HL-60 (cell line): ENCODE results near the gene ARID4A.
"Not testable (repeated sequence)": the region's sequence is repeated elsewhere in the genome, so short reads cannot be mapped to it uniquely, and the experiment has no call there.

Experiments used
- DNase-seq, 2 experiments: peaks; one replicate each; pipeline ENCODE4 v3.0.0-alpha.2; 2010 to 2020; ENCODE audit warnings: low read depth in 1 of 2, low spot score in 1 of 2
- H3K27ac ChIP-seq: fragments of 250-450 bp; sonication (Bioruptor Pico); replicated peaks from 2 replicates; pipeline ENCODE4 v1.5.1; 2020; ENCODE audit warnings: mild to moderate bottlenecking, moderate library complexity
- H3K27me3 ChIP-seq: fragments of 250-450 bp; sonication (Bioruptor Pico); 2 replicates; pipeline ENCODE4 v1.5.1; 2021; ENCODE audit warnings: mild to moderate bottlenecking, moderate library complexity; ENCODE audit not compliant: insufficient read depth, poor library complexity, severe bottlenecking
- H3K4me3 ChIP-seq: replicated peaks from 2 replicates; pipeline ENCODE4 v1.5.1; 2011; ENCODE audit warnings: mild to moderate bottlenecking, control low read depth, low read length; ENCODE audit not compliant: insufficient read depth
- CTCF ChIP-seq: IDR thresholded peaks from one replicate; pipeline ENCODE4 v1.5.1; 2011; ENCODE audit warnings: low read length, control low read depth, inconsistent platforms; ENCODE audit not compliant: insufficient read depth
- GABPA ChIP-seq: IDR thresholded peaks from 2 replicates; pipeline ENCODE4 v1.6.1; 2012; ENCODE audit warnings: low read depth
- POLR2AphosphoS5 ChIP-seq: IDR thresholded peaks from 2 replicates; pipeline ENCODE4 v1.6.1; 2012; ENCODE audit warnings: low read depth
- REST ChIP-seq: IDR thresholded peaks from 2 replicates; pipeline ENCODE4 v1.6.1; 2012; ENCODE audit warnings: low read depth; ENCODE audit not compliant: insufficient replicate concordance
- SPI1 ChIP-seq: IDR thresholded peaks from 2 replicates; pipeline ENCODE4 v1.6.1; 2012; ENCODE audit warnings: low read depth, mild to moderate bottlenecking, borderline replicate concordance
- long read RNA-seq: library from polyadenylated mRNA; unstranded; transcript quantifications from one replicate; pipeline ENCODE4 v2.0.0, GENCODE V29; 2020

ARID4A gene
- long read RNA-seq, partial matches to known transcripts, result 80 of 94 reads
- long read RNA-seq, other reads (novel, unspliced or antisense), result 14 of 94 reads

GRCh38 chr14:58298477-58299400 lies at the start of gene ARID4A:
ARID4A (plus strand) TSS chr14:58298555; CDS start chr14:58299855, 1,300 bp downstream.
- no peaks in the 10 kb centered on the region for H3K27me3 ChIP-seq
- peak; percentile 4 for TF ChIP-seq REST
- no peak for TF ChIP-seq GABPA
- TF ChIP-seq SPI1, result peak; percentile 28; the same call in 1 of the 2 replicates
- peak; percentile 49 for TF ChIP-seq POLR2AphosphoS5
- no peak for TF ChIP-seq CTCF
- peak in 1 of 2 experiments; percentile 37 for DNase-seq
- peak within 1 kb of the TSS; percentile 98 for H3K4me3 ChIP-seq
- H3K27ac ChIP-seq, result peak within 1 kb of the TSS; percentile 97

DNA sequence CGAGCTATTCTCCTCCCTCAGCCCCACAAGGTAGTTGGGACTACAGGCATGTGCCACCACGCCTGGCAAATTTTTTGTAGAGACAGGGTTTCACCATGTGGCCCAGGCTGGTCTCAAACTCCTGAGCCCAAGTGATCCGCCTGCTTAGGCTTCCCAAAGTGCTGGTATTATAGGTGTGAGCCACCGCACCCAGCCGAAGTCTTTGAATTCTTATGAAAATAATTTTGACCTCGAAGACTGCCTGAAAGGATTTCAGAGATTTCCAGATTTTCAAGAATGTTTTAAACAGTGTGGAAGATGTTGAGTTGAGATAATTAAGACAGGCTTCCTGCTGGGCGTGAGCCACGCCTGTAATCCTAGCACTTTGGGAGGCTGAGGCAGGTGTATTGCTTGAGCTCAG lies 48.7 kb upstream of the ARID4A start:
- Histone ChIP-seq H3K4me3 (no peak overlapping the region), H3K27me3 (no peaks in the 10 kb centered on the region), H3K27ac (no peak overlapping the region)
- DNase-seq, result no peak
- TF ChIP-seq CTCF, result no peak
- TF ChIP-seq GABPA, result no peak

DNA sequence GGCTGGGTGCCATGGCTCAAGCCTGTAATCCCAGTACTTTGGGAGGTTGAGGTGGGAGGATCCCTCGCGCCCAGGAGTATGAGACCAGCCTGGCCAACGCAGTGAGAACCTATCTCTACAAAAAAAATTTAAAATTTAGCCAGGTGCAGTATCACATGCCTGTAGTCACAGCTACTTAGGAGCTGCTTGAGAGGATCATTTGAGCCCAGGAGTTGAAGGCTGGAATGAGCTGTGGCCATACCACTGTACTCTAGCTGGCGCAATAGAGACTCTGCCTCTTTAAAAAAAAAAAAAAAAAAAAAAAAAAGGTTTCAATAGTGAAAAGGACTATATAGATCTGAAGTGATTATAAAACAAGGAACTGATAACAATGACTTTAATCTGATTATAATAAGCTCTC lies 40.2 kb upstream of the ARID4A start:
- no peak for DNase-seq
- TF ChIP-seq REST (no peak), SPI1 (no peak), CTCF (no peak), GABPA (no peak), POLR2AphosphoS5 (no peak)
- Histone ChIP-seq H3K27ac (no peak overlapping the region), H3K4me3 (no peak overlapping the region), H3K27me3 (no peaks in the 10 kb centered on the region)

DNA sequence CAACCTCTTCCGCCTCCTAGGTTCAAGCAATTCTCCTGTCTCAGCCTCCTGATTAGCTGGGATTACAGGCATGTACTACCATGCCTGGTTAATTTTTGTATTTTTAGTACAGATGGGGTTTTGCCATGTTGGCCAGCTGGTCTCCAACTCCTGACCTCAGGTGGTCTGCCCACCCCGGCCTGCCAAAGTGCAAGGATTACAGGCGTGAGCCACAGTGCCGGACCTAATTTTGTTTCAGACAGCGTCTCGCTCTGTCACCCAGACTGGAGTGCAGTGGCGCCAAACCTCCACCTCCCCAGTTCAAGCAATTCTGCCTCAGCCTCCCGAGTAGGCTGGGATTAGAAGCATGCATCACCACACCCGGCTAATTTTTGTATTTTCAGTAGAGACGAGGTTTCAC lies 36.4 kb upstream of the ARID4A start:
- not testable (repeated sequence) for H3K4me3 ChIP-seq, H3K27ac ChIP-seq, DNase-seq, H3K27me3 ChIP-seq
